HG02840 (cell line): ENCODE data around the gene ADK.

Experiments used
- ATAC-seq: cut with Tn5 transposase; IDR thresholded peaks from one replicate; pipeline ENCODE4 v1.9.1; 2021; ENCODE audit warnings: mild to moderate bottlenecking, moderate library complexity, moderate number of reproducible peaks; ENCODE audit not compliant: unreplicated experiment, low FRiP score

Gene ADK

DNA sequence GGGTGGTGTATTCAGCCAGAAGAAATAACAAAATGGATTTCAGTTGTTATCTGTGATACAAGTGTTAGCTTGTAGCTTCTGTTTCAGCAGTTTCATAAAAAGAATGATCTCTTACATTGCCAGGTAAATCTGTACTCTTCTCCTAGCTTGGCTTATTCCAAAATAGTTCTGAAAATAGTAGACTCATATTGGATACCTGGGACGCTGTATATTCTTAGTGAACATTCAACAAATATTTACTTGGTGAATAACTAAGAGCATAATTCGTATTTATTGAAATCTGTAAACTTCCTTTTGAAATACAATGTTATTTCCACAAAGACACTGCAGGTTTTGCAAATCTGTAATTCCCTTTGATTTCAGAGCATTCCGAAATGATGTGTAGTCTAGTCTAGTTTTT, 249.2 kb downstream of the ADK start:
- no peak for ATAC-seq

DNA sequence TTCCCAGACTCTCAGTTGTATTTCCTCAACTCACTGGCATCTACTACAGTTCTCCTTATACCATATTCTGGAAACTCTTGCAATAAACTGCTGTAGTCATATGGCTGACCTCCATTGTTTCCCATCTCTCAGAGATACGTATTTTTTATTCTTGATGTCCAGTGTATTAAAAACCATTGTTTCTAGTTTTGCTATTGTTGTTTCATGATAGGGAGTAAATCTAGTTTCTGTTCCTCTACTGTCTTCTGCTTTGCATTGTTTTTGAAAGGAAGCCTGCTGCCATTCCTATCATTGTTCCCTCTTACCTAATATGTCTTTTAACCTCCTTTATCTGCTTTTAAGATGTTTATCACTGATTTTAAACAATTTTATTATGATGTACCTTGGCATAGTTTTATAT, 255.0 kb downstream of the ADK start:
- ATAC-seq: no peak

DNA sequence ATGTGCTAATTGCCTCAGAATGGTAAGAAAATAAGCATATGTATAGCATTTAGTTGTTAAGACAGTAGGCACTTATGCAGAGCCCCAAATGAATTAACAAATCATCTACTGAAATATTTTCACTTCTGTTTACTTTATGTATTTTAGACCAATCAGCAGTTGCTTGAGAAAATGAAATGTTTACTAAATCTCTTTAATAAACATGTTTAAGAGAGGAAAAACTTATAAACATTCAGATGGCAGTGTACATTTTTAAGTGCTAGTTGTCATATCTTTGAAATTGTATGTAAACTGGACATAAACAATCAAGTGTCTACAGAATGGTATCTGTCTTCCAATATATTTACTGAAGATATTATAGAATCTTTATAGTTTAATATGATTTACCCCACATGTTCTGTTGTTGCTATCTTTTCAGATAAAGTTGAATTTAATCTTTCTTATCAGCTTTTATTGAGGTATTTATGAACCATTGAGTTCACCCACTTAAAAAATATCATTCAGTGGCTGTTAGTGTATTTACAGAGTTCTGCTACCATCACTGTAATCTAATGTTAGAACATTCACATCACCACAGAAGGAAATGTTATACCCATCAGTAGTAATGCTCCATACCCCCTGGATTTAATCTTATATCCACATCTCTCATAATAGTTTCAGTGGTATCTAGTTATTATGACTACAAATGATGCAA, 264.3 kb downstream of the ADK start:
- no peak for ATAC-seq

DNA sequence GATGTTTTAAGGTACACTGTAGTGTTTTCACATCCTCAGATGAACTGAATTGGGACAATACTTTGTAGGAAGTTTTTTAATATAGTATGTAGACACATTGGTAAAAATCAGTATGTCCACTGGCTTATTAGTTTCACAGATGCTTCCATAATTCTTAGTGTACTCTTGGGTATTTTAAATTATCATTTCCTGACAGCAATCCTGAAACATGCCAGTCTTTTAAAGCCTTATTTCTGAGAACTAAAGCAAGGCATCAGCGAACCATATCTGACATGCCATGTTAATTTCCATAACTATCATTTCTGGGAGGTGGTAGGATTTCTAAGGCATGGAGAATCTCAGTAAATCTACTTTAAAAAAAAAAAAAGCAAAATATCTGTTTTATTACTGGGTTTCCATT, 266.4 kb downstream of the ADK start:
- ATAC-seq: no peak

DNA sequence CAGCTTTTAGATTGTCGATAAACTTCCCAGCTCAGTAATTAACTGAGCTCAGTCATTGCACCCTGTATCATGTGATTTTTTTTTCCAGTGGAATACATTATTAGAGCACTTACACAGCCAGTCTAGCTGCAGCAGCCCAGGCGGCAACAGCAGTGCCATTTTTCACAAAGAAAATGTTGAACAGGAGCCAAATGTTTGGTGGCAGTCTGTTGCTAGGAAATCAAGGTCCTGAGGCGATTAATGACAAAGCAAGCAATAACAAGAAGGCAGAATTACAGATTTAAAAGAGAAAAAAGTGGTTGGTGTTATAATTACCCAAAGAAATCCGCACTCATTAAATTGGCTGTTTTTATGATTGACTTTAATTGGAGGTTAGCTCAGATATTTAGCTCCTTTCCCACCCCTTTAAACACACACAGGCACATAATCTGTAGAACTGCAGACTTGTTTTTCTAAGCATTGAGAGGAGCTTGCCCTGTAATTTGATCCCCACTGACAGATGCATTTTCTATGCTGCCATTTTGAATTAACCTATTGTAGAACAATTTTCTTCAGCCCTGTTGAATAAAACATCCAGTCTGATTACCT, 267.4 kb downstream of the ADK start:
- no peak for ATAC-seq

DNA sequence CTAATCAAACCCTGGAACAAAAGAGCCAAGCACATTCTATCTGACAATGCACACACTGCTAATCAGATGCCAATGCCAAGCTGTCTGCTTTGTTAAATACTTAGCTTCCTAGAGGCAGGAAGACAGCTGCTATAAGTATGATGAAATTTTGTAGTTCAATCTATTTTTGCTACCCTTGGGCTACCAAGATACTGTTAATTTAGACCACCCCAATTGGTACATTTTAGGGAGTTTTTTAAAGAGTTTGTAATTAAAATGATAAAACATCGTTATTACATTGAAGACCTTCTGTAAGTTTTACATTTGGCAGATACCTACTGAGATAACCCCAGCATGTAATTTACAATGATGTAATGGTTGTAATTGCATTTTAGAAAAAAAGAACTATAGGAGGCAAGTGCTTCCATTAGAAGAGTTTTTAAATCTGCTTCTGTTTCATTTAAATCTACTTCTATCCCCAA, 268.5 kb downstream of the ADK start:
- no peak for ATAC-seq

DNA sequence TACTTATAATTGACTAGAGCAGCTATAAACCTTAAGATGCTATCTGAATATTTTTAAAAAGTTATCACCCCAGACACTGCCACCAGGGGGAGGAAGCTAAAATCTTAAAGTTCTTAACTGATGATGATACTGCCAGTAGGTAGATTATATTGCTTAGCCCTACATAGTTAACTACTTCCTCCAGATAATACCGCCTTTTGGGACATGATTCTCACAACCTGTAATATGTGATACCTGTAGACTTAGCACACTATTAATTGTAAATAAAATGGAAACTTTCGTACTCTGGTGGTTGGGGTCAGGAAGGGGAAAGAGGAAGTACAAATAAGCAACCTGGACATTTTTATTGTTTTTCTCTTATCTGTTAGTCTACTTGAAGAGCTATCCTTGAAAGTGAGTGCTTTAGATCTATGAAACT, 268.9 kb downstream of the ADK start:
- no peak for ATAC-seq

DNA sequence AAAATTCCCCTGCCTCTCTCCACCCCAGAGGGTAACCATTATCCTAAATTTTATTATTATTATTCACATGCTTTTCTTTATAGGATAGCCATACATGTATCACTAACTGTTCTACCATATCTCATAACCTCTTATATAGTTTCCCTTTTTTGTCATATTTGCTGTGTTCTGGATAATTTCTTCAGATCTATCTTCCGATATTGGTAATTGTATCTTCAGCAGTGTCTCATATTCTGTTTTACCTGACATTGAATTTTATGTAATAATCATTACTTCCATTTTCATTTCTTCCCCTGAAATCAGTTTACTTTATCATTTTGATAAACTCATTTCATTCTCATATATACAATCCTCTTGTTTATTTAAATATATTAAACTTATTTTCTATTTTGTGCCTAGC, 273.5 kb downstream of the ADK start:
- no peak for ATAC-seq

DNA sequence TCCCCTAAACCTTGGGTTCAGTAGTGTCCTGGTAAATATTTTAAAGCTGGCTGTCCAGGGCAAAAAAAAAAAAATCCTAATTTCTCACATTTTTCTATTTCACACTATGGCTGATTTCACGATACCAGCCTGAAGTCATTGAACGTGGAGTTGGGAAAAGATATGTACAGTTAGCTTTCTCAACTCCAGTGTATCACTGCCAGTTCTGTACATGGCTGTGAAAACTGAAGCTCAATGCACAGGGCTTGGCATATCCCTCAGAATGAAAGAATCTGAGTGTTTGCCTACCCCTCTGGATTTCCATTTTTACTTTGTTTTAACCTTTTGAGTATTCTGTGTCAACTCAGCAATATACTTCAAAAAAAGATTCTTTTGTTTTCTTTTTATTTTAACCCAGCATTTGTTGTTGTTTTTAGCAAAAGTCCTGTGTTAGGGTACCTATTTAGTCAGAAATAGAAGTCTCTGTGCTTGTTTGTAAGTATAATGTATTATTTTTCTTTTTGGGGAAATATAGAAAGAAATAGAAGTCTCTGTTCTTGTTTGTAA, 274.5 kb downstream of the ADK start:
- ATAC-seq: no peak

DNA sequence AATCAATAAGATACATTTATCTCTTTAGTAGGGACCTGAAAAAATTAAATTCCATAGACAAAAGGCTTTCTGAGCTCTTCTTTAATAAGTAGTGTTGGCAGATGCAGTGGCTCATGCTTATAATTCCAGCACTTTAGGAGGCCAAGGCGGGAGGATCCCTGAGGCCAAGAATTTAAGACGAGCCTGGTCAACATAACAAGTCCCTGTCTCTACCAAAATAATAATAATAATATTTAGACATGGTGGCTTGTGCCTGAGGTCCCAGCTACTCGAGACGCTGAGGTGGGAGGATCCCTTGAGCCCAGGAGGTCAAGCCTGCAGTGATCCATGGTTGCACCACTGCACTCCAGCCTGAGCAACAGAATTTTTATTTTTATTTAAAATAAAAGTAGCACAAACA, 280.8 kb downstream of the ADK start:
- ATAC-seq: no peak

DNA sequence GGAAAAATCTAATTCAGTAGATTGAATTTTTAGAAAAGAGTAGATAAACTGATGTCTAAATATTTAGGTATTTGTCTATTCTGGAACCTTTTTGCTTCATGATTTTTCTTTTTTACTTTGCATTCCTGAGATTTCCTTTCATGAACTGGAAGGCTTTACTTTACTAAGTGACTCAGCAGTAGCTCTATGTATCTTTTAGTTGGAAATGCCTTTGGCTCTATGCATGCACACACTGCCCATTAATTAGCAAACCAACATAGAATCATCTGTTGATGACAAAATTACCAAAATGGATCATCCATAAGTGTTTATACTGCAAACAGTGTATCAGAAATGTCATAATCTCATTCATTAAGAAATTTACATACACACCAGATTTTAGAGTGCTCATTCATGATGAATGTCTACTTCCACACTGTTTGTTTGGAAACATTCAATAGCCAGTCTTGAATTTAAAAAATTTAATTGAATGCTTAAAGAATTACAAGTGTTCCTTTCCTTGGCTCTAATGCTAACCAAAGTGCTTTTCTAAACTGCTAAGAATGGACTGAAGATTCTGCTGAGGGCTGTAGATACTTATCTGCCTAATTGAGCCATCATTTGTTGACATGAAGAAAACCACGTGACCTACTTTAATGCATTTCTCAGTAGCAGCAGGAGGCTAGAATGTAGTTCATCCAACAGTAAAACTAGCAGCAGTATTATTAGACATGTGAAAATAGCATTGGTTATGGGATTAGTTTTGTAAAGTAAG, 282.0 kb downstream of the ADK start:
- no peak for ATAC-seq

DNA sequence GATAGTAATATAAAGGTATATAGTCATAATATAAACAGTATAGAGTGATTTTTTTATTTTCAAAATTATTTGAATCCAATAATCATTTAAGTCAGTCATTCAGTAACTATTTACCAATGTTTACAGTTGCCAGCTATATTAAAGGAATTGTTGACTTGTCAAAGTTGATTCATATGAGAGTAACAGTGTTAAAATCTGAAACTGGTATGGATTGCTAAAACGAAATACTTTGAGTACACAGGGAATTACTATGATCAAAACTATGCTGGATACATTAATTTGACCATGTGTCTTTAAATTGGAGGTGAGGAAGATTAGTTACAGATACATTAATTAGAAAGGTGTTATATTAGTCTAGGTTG, 282.6 kb downstream of the ADK start:
- ATAC-seq: no peak

DNA sequence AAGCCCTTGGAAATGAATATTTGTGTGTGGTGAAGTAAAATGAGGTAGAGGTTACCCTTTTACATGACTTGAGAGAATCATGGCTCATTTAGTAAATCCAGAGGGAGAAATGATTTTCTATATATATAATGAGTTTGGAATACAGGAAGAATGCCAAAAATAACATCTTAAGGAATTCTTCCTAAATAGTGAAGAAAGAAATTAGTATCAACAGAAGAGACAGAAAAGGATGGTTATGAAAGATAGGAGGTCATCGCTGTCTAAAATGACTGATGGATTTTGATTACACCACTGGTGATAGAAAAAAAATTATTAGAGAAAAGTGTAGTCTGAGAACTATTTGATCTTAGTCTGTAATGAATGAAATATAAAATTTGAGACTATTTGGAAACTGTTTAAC, 283.0 kb downstream of the ADK start:
- ATAC-seq: no peak

DNA sequence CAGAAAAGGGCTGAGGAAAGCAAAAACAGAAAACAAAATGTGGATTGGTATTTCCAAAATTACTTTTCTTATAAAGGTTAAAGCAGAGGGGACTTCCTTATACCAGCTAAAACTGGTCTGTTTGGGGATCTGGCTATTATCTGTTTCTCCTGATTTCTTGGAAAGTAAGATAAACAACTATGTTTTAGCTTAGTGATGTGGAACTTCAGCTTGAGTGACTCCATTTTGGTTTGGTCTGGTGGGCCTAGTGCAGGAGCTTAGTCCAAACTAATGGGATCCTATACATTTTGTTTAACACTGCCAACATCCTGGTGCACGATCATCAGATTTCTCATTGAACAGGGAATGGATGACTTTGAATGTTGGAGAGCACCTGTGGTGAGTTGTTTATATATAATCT, 283.5 kb downstream of the ADK start:
- no peak for ATAC-seq

DNA sequence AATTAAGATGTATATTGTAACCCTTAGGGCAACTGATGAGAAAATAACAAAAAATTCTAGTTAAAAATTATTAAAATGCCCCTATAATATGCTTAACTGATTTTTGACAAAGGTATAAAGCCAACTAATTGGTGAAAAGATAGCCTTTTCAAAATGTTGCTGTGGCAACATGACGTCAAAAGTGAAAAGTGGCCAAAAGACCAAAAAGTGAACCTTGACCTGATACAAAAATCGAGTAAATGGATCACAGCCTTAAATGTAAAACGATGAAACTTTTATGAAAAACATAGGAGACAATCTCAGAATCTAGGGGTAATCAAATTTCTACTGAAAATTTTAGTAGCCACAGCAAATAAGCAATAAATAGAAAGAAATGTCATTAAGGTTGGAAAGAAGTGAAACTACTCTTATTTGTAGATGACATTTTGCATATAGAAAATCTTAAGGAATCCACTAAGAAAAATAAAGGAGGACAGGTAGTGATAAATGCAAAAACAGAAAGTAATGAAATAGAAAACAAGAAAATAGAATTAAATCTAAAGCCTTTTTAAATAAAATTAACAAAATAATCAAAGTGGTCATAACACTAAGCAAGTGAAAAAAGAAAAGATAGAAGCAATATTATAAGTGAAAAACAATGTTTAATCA, 285.6 kb downstream of the ADK start:
- ATAC-seq: no peak

DNA sequence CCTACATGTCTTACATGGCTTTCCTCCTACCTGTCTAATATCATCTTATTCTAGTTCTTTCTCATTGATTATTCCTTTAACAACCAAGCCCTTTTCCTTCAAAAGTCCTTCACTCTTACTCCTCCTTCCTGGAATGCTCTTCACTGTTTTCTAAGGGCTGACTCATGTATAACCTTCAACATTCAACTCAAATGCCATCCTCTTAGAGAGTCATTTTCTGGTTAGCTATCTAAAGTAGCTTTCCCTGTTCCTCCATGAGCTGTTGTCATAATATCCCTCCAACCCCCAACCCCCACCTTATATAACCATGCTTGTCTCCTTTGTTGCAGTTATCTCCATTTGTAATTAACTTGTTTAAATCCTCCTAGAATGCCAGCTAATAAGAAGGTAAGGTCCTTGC, 286.8 kb downstream of the ADK start:
- ATAC-seq: no peak

DNA sequence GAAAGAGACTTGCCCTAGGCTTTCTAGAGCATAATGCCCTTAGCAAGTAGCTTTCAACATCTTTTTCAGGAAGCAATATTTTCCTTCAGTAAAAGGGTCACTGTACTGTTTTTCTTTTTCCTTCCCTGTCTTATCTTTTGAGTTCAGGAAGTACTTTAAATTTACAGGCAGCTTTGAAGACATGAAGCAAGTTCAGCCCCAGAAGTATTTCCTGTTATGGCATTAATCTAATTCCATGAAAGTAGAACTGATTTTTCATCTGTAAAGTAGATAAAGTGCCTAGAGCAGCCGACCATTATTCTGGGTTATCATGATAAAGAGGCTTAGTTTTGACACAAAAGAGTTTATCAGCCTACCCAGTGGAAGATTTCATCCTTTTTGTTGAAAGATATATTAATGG, 288.2 kb downstream of the ADK start:
- no peak for ATAC-seq

DNA sequence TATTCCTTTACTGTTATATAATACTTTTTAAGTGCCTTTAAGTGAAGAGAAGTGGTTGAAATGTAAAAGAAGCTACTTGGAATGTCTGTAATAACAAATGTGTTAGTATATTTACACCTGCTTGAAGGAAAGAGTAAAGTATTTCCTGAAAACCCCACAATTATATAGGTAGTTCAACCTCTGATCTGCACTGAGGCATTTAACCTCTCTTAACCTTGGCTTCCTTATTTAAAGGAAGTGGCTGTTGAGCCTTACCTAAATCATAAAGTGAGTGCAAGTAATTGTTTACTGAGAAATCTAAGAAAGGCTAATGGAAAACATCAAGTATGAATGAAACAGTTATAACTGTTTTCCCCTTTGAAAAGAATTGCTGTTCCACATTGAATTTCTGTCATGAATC, 294.5 kb downstream of the ADK start:
- no peak for ATAC-seq

DNA sequence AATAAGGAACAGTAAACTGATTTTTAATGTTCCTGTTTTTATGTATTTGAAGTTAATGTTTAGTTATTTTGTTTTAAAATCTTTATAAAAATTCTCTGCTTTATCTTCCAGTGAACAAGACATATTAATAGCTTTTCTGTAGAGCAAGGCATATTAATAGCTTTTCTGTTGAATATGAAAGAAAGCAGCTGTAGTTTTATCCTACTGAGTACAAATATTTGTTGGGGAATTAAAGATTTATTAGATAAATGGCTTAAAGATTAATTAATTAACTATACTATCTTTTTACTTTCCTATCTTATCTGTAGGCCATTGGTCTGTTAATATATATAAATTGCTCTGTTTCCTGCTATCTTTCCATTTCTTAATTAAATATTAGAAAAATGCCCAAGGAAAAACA, 299.6 kb downstream of the ADK start:
- ATAC-seq: no peak

DNA sequence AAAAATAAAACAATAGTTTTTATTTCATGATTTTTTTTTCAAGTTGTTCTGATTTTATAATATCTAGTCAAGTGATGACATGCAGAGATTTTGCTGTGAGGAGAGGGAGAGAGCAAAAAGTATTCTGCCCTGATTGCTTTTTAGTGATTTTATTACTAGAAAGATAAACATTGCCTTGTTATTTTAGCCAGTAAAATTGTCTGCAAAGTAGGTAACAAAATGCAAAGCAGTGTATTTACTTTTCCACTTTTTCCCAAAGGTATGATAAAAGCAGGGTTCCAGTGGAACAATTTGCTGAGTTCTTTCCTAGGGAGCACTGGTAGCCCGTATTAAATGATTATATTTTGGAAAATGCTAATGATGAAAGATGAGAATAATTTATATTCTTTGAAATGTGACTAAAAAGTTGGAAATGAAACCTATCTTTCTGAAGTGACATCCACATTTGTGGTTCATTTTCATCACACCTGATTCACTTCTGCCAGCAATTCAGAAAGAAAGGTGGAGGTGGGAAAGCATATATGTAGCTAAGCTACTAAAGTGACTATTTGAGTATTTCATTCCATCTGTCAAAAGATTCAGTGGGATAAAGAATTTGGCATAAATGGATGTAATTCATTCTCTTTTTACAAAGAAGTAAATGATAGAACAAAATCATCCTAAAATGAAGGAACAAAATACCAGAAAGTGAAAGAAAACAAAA, 300.3 kb downstream of the ADK start:
- no peak for ATAC-seq

DNA sequence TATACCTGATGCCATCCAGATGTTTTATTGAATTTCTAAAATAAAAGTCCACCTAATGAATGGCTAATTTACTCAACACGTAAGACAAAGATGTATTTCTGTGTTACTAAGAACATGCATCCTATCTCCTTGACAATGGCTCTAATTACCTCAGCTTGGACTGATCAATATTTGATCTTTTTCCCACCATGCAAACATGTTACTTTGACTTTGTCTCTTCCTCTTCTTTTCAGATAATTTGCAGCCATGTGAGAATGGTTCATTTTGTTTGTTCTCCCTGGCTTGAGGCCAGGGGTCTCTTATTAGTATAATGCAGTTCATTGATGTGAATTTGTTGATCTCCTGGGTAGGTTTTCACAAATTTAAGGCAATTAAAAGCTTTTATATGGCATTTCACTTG, 302.1 kb downstream of the ADK start:
- ATAC-seq: no peak
